CD14-positive monocyte (primary cell): ENCODE results near the gene LTBP1. TPM values are rescaled to one million over a fixed set of nuclear protein-coding genes. Genes with fewer than 3 reads are reported as not detected.
A peak's percentile ranks its signal among the peaks of the same experiment; 100 is the strongest.
"Not testable (repeated sequence)": the region's sequence is repeated elsewhere in the genome, so short reads cannot be mapped to it uniquely, and the experiment has no call there.

ENCODE experiments used
- DNase-seq, 3 donors: peaks; one replicate each; pipeline ENCODE4 v3.0.0-alpha.2; 2011 to 2022
- H2AFZ ChIP-seq: 2 replicates; pipeline ENCODE4 v1.6.0; 2012; ENCODE audit warnings: mild to moderate bottlenecking, low read depth, low read length, inconsistent platforms; ENCODE audit not compliant: insufficient read depth, poor library complexity, severe bottlenecking
- H3K27ac ChIP-seq, 2 donors: 1 replicate in 1 of 2; 2 replicates in 1 of 2; pipeline ENCODE4 v1.5.1; 2012 to 2013; ENCODE audit warnings: low read length in 2 of 2, control low read depth in 1 of 2, inconsistent platforms in 1 of 2, low read depth in 1 of 2, mild to moderate bottlenecking in 1 of 2
- H3K27me3 ChIP-seq, 2 donors: one replicate each; pipeline versions ENCODE4 v1.6.0 to v1.6.1; 2011 to 2013; ENCODE audit warnings: low read length in 2 of 2; ENCODE audit not compliant: control insufficient read depth in 2 of 2, insufficient read depth in 2 of 2
- H3K36me3 ChIP-seq, 2 donors: replicated peaks in 1 of 2; 1 replicate in 1 of 2; 2 replicates in 1 of 2; pipeline versions ENCODE4 v1.5.1 to v1.6.1; 2012 to 2013; ENCODE audit warnings: low read length in 2 of 2, control low read depth in 1 of 2, inconsistent platforms in 1 of 2, mild to moderate bottlenecking in 1 of 2; ENCODE audit not compliant: insufficient read depth in 2 of 2, control insufficient read depth in 1 of 2
- H3K4me1 ChIP-seq, 2 donors: 1 replicate in 1 of 2; 2 replicates in 1 of 2; pipeline versions ENCODE4 v1.5.1 to v1.6.1; 2012 to 2013; ENCODE audit warnings: low read length in 2 of 2, control low read depth in 1 of 2, inconsistent platforms in 1 of 2, mild to moderate bottlenecking in 1 of 2, moderate library complexity in 1 of 2; ENCODE audit not compliant: insufficient read depth in 2 of 2, control insufficient read depth in 1 of 2
- H3K4me2 ChIP-seq: replicated peaks from 2 replicates; pipeline ENCODE3; 2012; ENCODE audit warnings: low read length, moderate library complexity, mild to moderate bottlenecking; ENCODE audit not compliant: poor library complexity, severe bottlenecking; ENCODE audit errors: extremely low read depth
- H3K4me3 ChIP-seq, 3 experiments: fragments of 200-600 bp in 1 of 3; sonication (generic) in 1 of 3; replicated peaks in 1 of 3; 1 replicate in 2 of 3; 2 replicates in 1 of 3; pipeline ENCODE4 v1.5.1; 2011 to 2013; ENCODE audit warnings: low read length in 3 of 3, mild to moderate bottlenecking in 3 of 3, control low read depth in 2 of 3, low read depth in 2 of 3, inconsistent platforms in 1 of 3, moderate library complexity in 1 of 3
- H3K79me2 ChIP-seq: 2 replicates; pipeline ENCODE4 v1.6.0; 2012; ENCODE audit warnings: mild to moderate bottlenecking, control low read depth, inconsistent platforms, low read length, moderate library complexity; ENCODE audit not compliant: insufficient read depth
- H3K9ac ChIP-seq: 2 replicates; pipeline ENCODE4 v1.6.0; 2017; ENCODE audit warnings: low read length, mild to moderate bottlenecking; ENCODE audit not compliant: insufficient read depth, poor library complexity, severe bottlenecking
- H3K9me3 ChIP-seq, 2 donors: replicated peaks in 1 of 2; 1 replicate in 1 of 2; 2 replicates in 1 of 2; pipeline versions ENCODE4 v1.5.1 to v1.6.1; 2012 to 2013; ENCODE audit warnings: low read length in 2 of 2, control low read depth in 1 of 2; ENCODE audit not compliant: control insufficient read depth in 1 of 2, insufficient read depth in 1 of 2
- H4K20me1 ChIP-seq: 2 replicates; pipeline ENCODE4 v1.6.0; 2012; ENCODE audit warnings: mild to moderate bottlenecking, low read length, control low read depth, moderate library complexity; ENCODE audit not compliant: insufficient read depth
- H3K27ac Mint-ChIP-seq, 7 donors: one replicate each; pipeline ENCODE4 v1.8.0; 2020; ENCODE audit warnings: mild to moderate bottlenecking in 7 of 7, mixed read lengths in 7 of 7, moderate library complexity in 6 of 7, inconsistent platforms in 2 of 7
- H3K27me3 Mint-ChIP-seq, 3 donors: one replicate each; pipeline ENCODE4 v1.8.0; 2021 to 2022; ENCODE audit warnings: low read depth in 3 of 3, mild to moderate bottlenecking in 3 of 3, mixed read lengths in 3 of 3, moderate library complexity in 3 of 3, inconsistent platforms in 1 of 3
- H3K36me3 Mint-ChIP-seq, 2 donors: one replicate each; pipeline ENCODE4 v1.8.0; 2020; ENCODE audit warnings: mixed read lengths in 2 of 2, inconsistent platforms in 1 of 2, mild to moderate bottlenecking in 1 of 2
- H3K4me1 Mint-ChIP-seq: one replicate; pipeline ENCODE4 v1.8.0; 2020; ENCODE audit warnings: mild to moderate bottlenecking, mixed read lengths
- H3K4me3 Mint-ChIP-seq, 2 donors: one replicate each; pipeline ENCODE4 v1.8.0; 2020; ENCODE audit warnings: mild to moderate bottlenecking in 2 of 2, mixed read lengths in 2 of 2, moderate library complexity in 1 of 2
- H3K9me3 Mint-ChIP-seq, 7 donors: one replicate each; pipeline ENCODE4 v1.8.0; 2020 to 2022; ENCODE audit warnings: mixed read lengths in 7 of 7, mild to moderate bottlenecking in 6 of 7, moderate library complexity in 6 of 7, inconsistent platforms in 2 of 7
- WGBS: methylation state at CpG from one replicate; pipeline ENCODE4 v1.1.5; 2013; ENCODE audit warnings: missing lambda C conversion rate; ENCODE audit not compliant: insufficient coverage; 5-methylcytosine and 5-hydroxymethylcytosine counted together
- intact Hi-C, 2 donors: fragments of 100-400 bp; cut with micrococcal nuclease; formaldehyde crosslinking; loops; one replicate each; pipeline versions ENCODE4 v1.15.0 to v1.15.1; 2023
- polyA plus RNA-seq, 3 donors: library from polyadenylated mRNA; depleted of rRNA in 1 of 3; unstranded in 2 of 3; stranded (reverse) in 1 of 3; fragments of 300-500 nt in 2 of 3; fragments of >200 nt in 1 of 3; fragmentation: Illumina TruSeq in 2 of 3; gene quantifications; 1 replicate in 2 of 3; 2 replicates in 1 of 3; pipeline ENCODE4 v1.2.3, GENCODE V29; 2012 to 2021
- TF ChIP-seq, protein P1 (sequence below): fragments of 200-600 bp; IDR thresholded peaks from one replicate; pipeline ENCODE4 v1.8.0; 2022; ENCODE audit warnings: antibody characterized with exemption, mild to moderate bottlenecking

LTBP1 gene
- polyA plus RNA-seq, 3 donors: 0.18 to 0.24 TPM; not detected in 1

DNA sequence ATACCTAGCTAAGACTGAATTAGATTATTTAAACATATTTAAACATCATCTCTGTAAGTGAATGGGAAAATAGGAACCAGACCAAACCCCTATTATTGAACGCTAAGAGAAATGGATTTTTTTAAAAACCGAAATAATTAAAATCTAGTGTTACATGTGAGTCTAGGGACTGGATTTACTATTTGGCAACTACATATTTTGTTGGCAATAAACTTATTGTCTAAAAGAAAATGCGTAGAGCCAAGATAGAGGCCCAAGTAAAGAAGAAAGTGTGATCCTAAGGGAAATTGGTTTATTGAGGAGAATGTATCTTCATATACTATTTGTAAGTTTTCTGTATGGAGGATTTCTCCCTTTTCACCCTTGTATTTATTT, 105.6 kb downstream of the LTBP1 start:
- Mint-ChIP-seq H3K4me1 (peaks cover 17% of the 10 kb centered on the region), H3K27ac (no peak overlapping the region), H3K36me3 (no peaks in the 10 kb centered on the region), H3K27me3 (peaks cover 0 to 1% (median 0%) of the 10 kb centered on the region in 3 donors), H3K9me3 (peaks cover 5 to 14% (median 12%) of the 10 kb centered on the region in 7 donors), H3K4me3 (no peak overlapping the region)
- intact Hi-C loops: no loop called here
- TF ChIP-seq, protein P1, sequence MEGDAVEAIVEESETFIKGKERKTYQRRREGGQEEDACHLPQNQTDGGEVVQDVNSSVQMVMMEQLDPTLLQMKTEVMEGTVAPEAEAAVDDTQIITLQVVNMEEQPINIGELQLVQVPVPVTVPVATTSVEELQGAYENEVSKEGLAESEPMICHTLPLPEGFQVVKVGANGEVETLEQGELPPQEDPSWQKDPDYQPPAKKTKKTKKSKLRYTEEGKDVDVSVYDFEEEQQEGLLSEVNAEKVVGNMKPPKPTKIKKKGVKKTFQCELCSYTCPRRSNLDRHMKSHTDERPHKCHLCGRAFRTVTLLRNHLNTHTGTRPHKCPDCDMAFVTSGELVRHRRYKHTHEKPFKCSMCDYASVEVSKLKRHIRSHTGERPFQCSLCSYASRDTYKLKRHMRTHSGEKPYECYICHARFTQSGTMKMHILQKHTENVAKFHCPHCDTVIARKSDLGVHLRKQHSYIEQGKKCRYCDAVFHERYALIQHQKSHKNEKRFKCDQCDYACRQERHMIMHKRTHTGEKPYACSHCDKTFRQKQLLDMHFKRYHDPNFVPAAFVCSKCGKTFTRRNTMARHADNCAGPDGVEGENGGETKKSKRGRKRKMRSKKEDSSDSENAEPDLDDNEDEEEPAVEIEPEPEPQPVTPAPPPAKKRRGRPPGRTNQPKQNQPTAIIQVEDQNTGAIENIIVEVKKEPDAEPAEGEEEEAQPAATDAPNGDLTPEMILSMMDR: no peak
- Histone ChIP-seq H3K27me3 (no peaks in the 10 kb centered on the region), H3K4me2 (no peak overlapping the region), H4K20me1 (no peaks in the 10 kb centered on the region), H3K79me2 (no peaks in the 10 kb centered on the region), H3K36me3 (no peaks in the 10 kb centered on the region), H3K27ac (no peak overlapping the region), H3K4me1 (peaks cover 9 to 10% of the 10 kb centered on the region in 2 donors), H3K9me3 (peaks cover 0 to 10% of the 10 kb centered on the region in 2 donors), H3K9ac (no peak overlapping the region), H2AFZ (no peak overlapping the region), H3K4me3 (no peak overlapping the region)
- no peak for DNase-seq
- WGBS: no CpG with 5 or more reads among the region's 3 CpGs

DNA sequence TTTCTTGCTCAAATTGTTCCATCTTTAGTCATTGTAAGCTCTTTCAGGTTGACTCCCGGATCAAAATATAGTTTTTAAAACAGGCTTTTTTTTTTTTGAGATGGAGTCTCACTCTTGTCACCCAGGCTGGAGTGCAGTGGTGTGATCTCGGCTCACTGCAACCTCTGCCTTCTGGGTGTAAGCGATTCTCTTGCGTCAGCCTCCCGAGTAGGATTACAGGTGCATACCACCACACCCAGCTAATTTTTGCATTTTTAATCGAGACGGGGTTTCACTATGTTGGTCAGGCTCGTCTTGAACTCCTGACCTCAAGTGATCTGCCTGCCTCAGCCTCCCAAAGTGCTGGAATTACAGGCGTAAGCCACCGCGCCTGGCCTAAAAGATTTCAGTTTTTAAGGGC, 106.0 kb downstream of the LTBP1 start:
- H3K27me3 Mint-ChIP-seq, DNase-seq, intact Hi-C loops, H3K36me3 Mint-ChIP-seq, H3K4me2 ChIP-seq, H3K4me1 ChIP-seq, H3K79me2 ChIP-seq, H3K4me3 Mint-ChIP-seq, H3K9ac ChIP-seq, H4K20me1 ChIP-seq, H3K27me3 ChIP-seq, H3K27ac ChIP-seq, H3K4me3 ChIP-seq, H3K36me3 ChIP-seq, H2AFZ ChIP-seq: not testable (repeated sequence)
- WGBS: 87% methylated on average over 10 of the region's 11 CpGs
- peaks cover 0 to 10% of the 10 kb centered on the region in 2 donors for H3K9me3 ChIP-seq
- Mint-ChIP-seq H3K4me1 (peaks cover 17% of the 10 kb centered on the region), H3K27ac (peak overlapping the region in 1 of 7 donors; percentile 61), H3K9me3 (peaks cover 5 to 14% (median 12%) of the 10 kb centered on the region in 7 donors)
